Astrocyte of the hippocampus (primary cell): ENCODE results near the gene KIRREL2.
"Not testable (repeated sequence)": the region's sequence is repeated elsewhere in the genome, so short reads cannot be mapped to it uniquely, and the experiment has no call there.

Experiments
- DNase-seq: peaks from one replicate; pipeline ENCODE4 v3.0.0; 2011; ENCODE audit warnings: low read depth, low spot score

The KIRREL2 gene

DNA sequence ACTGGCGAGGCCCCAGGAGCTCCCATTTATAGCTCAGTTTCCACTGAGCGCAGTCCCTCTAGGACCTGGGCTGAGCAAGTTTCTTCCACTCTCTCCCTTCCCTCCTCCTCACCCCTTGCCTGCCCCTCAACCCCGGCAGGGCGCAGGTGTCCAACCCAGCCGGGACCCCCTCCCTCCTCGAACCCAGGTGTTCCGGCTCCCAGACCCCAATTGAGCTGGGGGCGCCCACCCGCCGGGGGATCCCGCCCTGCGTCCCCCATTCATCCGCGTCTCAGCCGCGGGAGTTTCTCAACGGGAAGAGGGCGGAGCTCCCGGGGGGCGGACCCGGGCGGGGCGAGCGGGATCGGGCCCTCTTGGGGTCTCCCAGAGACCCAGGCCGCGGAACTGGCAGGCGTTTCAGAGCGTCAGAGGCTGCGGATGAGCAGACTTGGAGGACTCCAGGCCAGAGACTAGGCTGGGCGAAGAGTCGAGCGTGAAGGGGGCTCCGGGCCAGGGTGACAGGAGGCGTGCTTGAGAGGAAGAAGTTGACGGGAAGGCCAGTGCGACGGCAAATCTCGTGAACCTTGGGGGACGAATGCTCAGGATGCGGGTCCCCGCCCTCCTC is at the start of gene KIRREL2:
TSS of gene KIRREL2 (plus strand) at position 366 of the 604 bp plus-strand sequence. CDS start at position 575, 209 bp downstream.
- DNase-seq: peak; percentile 37

DNA sequence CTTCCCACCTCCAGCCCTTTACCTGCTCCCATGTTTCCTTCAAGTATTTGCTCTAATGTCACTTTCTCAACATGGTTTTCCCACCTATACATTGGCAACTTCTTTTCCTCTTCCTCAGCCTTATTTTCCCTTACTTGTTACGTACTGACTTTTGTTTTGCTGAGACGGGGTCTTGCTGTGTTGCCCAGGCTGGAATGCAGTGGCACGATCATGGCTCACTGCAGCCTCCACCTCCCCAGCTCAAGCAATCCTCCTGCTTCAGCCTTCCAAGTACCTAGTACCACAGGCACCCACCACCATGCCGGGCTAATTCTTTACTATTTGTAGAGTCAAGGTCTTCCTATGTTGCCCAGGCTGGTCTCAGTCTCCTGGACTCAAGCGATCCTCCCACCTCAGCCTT is 49.1 kb upstream of the KIRREL2 start:
- DNase-seq: no peak

DNA sequence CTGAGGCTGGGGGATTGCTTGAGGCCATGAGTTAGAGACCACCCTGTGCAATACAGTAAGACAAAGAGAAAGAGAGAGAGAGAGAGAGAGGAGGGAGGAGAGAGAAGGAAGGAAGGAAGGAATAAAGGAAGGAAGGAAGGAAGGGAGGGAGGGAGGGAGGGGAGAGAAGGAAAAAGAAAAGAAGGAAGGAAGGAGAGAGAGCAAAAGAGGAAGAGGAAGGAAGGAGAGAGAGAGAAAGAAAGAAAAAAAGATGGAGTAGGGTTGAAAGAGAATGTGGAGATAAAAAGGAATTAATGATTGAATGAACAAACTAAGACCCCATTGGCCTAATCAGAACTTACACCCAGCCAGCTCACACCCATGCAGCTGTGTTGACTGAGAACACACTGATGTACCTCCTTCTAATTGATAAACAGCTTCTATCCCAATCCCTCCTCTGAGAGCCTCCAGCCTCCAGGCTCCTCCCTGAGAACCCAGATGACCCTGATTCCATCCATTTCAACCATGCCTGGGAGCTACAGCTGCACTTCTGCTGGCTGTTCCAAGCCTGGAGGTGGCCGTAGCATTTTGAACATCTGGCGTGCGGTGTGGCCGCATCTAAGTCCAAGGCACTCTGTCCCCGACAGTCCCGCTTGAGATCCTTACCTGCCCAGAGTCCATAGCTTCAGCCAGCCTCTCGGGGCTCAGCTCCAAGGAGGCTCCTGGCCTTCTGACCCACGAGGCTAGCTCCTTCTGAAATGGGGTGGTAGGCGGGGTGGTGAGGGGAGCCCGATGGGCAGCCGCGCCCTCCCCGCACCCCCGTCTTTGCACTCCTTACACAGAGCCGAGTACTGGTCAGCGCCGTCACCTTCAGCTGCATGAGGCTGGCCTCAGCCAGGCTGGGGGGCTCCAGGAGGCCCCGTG is 45.1 kb upstream of the KIRREL2 start:
- no peak for DNase-seq

DNA sequence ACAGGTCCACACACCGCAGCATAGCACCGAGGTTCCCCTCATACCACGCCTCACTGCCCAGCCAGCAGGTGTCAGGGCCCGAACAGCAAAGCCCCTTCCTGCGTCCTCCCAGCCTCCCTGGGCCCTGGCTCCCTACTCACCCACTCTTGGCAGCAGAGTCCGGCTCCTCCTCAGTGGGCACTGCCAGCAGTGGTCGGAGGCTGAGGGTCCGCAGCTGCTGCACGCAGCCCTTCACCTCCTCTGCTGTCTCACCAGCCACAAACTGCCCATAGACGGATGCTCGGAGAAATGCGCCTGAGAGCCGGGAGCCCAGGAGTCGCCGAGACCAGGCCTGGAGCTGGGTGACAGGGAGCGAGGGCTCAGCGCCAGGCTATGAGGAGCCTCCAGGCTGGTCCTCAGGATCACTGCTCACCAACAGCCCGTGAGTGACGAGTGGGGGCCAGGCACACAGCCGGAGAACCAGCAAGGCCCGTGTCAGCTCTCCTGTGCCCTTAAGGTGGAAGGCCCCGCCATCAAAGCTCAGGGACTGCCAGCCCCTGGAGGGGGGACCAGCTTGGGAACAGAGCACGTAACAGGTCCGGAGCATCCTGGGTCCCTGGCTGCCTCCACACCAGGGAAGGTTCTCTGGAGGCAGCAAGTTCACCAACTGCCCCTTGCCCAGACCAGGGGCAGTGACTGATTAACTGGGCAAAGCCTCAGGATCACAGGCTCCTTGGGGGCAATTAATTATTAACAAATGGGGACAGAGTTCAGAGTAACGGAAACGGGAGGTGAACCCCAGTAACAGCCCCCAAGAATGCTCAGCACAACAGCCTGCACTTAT is 44.3 kb upstream of the KIRREL2 start, which contains the start of gene PRODH2:
TSS of gene PRODH2 (minus strand) at position 626 of the 823 bp plus-strand sequence. CDS start at position 586, 40 bp downstream.
- DNase-seq: no peak

DNA sequence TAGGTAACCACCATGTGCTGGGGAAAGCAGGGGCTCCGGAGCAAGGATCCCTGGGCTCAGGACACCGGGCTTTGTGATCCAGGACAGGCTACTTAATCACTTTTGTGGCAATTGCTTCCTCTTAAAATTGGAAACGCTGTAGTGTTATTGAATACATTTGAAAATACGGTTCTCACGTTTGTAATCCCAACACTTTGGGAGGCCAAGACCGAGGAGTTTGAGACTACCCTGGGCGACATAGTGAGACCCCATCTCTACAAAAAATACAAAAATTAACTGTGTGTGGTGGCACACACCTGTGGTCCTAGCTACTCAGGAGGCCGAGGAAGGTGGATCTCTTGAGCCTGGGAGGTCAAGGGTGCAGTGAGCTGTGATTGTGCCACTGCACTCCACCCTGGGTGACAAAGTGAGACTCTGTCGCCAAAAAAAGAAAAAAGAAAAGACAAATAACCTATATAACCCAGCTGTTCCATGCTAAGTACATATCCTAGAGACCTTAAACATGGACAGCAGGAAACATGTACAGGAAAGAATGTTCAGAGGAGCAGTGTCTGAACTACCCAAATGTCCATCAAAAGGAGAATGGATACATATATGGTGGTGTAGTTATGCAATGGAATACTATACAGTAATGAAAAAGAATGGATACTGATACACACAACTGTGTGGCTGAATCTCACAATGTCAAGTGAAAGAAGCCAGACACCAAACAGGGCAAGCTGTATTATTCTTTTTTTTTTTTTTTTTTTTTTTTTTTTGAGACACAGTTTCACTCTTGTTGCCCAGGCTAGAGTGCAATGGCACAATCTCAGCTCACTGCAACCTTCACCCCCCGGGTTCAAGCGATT is 43.4 kb upstream of the KIRREL2 start:
- no peak for DNase-seq

DNA sequence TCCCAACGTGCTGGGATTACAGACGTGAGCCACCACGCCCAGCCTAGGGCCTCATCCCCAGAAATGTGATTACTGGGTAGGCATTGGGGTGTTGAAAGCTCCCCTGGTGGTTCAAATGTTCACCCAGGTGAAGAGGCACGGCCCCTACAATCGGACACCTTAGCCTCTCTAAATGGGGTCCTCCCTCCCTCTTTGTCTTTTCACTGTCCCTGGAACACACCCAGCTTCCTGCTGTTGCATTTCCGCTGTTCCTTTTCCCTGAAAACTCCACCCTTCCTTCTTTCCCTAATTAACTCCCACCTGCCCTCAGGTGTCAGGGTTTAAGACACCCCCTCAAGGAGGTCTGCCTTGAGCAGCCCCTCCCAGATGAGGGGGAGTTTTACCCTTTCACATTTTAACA is 40.4 kb upstream of the KIRREL2 start:
- DNase-seq: no peak

DNA sequence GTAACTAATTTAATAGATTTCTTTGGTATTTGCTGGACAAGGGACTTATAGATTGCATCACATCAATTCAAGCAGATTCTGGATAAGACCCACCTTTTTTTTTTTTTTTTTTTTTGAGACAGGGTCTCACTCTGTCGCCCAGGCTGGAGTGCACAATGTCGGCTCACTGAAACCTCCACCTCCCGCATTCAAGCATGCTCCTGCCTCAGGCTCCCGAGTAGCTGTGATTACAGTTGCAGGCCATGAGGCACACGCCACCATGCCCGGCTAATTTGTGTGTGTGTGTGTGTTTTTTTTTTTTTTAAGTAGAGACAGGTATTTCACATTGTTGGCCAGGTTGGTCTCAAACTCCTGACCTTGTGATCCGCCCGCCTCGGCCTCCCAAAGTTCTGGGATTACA is 39.9 kb upstream of the KIRREL2 start:
- no peak for DNase-seq

DNA sequence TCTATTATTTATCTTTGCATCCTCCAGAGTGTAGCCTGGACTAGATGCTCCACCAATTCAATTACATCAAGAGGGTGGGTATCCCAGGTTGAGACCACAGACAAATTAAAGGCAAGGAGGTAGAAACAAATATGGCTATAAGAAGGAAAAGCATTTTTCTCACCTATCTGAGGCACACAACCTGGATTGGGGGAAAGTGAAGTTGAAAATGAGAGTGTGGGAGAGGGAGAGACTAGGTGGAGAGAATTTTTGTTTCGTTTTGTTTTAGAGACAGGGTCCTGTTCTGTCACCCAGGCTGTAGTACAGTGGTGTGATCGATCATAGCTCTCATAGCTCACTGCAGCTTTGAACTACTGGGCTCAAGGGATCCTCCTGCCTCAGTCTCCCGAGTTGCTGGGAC is 38.3 kb upstream of the KIRREL2 start:
- no peak for DNase-seq

DNA sequence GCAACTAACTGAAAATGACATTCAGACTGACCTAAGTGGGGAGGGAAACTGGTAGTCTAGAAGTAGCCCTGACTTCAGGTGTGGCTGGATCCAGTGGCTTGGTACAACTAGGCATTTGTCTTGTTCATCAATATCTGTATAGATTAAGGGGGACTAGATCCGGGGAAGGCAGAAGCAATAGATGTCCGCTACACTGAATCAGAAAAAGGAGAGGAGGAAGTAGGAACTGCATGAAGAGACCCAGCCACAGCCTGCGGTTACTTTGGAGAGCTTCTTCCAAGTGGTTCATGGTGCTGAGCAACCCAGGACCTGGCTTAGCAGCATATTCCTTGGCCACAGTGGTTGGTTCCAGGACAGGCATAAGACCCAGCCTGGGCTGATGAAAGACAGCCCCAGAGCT is 34.1 kb upstream of the KIRREL2 start:
- DNase-seq: no peak

DNA sequence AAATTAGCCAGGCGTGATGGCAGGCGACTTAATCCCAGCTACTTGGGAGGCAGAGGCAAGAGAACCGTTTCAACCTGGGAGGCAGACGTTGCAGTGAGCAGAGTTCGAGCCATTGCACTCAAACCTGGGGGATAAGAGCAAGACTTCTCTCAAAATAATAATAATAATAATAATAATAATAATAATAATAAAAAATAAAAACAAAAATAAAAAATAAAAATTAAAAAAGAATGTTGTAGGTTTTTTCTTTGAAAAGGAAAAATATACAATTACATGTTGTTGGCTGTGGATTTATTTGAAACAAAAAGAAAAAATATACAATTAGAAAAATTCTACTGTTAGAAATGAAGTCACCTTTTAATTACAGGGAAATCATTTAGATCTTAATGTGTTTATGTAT is 32.6 kb upstream of the KIRREL2 start:
- DNase-seq: no peak

DNA sequence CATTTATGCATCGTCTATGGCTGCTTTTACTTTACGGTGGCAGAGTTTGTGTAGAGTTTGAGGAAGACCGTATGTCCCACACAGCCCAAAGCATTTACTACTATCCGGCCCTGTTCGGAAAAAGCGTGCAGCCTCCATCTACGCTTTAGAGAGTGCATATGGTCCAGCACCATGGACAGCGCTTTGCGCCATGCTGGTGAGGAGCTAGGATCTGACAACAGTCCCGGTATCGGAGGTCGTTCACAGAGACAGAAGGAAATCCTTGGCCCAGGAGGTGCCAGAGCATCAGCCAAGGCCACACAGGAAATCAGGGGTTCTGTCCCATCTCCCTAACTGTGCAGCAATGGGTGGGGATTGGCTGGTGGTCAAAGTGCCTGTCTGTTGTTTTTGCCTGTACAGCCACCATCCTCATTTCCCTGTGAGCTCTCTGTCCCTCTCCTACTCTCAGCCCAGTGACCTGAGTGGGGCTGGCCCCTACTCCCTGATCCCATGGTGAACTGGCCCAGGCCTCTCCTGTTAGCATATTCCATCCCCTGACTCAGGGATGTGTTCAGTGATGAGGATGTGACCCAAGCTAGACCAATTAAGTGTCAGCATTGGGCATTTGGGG is 27.9 kb upstream of the KIRREL2 start:
- peak; percentile 87 for DNase-seq

DNA sequence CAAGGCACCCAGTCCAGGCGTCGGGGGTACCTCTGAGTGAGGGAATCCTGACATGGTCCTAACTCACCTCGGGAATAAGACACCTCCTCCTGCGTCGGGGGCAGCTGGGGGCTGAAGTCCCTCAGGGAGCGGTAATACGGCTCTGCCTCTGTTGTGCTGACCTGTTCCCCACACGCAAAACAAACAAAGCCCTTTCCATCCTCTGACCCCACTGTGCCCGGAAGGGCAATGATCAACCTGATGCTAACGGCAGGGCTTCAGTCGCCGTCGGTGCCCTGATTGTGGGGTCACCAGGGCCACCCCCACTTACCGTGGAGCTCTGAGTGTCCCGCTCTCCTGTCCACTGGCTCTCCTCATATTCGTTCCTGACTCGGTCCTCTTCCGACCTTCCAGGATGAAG is 25.7 kb upstream of the KIRREL2 start:
- DNase-seq: no peak

DNA sequence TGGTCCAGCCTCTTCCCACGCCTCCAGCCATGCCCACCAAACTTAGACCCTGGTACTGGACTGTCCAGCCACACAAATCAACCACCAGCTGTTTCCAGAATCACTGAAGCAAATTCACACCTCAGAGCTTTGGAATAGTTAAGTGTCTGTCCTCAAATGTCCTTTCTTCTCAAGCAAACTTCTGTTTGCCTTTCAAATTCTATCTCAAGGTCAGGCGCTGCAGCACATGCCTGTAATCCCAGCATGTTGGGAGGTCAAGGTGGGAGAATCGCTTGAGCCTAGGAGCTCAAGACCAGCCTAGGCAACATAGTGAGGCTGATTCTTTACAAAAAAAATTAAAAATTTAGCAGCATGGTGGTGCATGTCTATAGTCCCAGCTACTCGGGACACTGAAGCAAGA is 24.7 kb upstream of the KIRREL2 start:
- DNase-seq: no peak

DNA sequence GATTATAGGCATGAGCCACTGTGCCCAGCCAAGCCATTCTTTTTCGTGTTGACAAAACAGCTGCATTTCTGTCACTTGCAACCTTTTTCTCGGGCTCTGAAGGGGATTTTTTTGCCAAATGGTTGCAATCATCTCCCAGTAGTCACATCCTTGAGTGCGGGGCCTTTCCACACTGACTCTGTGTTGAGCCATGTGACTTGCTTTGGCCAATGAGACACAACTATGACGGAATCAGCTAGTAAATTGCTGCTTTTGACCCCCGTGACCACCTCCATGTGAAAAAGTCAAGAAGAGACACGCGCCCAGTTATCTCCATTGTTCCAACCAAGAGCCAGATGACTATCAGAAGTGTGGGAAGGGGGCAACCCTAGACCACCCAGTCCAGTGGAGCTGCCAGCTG is 22.7 kb upstream of the KIRREL2 start:
- no peak for DNase-seq

DNA sequence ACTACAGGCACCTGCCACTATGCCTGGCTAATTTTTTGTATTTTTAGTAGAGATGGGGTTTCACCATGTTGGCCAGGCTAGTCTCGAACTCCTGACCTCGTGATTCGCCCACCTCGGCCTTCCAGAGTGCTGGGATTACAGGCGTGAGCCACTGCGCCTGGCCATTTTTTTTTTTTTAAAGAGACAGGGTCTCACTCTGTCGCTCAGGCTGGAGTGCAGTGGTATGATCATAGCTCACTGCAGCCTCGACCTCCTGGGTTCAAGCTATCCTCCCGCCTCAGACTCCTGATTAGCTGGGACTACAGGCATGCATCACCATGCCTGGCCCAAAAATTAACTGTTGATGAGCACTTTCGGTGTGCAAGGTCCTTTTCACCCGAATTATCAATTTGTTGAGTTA is 20.6 kb upstream of the KIRREL2 start:
- DNase-seq: not testable (repeated sequence)

DNA sequence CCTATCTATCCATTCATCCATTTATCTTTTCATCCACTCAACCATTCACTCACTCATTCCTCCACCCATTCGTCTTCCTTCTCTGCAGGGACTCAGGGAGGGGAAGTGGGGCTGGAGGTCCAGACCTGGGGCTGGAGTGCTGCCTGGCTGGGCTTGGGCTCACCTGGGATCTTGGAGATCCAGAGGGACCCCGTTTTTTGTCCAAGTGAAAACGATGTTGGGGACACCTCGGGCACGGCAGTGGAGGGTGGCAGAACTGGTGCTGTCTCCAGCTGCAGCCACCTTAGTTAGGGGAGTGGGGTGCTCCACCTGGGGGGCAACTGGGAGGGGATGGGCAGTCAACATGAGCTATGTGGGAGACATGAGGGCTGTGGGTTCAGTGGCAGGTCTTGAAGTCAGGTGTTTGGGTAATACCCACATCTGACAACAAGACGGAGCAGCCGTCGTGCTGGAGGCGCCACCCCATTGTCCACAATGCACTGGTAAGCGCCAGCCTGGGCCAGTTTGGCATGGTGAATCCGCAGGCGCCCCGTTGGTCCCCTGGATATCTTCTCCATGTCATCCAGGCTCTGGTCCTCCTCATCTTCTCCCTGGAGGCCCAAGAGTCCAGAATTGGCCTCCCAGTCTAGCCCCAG is 14.6 kb upstream of the KIRREL2 start:
- no peak for DNase-seq

DNA sequence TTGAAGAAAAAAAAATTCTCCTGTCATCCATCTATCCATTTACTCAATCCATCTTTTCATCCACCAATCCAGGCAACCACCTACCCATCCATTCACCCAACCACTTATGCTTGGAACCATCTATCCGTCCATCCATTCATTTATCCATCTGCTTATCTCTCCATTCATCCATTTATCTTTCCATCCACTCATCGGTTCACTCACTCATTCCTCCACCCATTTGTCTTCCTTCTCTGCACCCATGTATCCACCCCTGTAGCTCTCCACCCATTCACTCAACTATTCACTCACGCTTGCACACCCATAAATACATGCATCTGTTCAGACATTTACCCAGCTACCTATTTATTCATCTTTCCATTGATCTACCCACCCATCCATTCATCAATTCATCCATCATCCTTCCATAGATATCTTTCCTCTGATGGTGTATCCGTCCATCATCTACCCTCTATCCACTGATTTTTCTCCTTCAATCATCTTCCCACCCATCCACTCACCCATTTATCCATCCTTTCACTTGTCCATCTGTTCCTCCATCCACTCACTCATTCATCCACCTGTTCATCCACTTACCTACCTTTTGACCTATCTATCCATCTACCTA is 13.9 kb upstream of the KIRREL2 start:
- no peak for DNase-seq

DNA sequence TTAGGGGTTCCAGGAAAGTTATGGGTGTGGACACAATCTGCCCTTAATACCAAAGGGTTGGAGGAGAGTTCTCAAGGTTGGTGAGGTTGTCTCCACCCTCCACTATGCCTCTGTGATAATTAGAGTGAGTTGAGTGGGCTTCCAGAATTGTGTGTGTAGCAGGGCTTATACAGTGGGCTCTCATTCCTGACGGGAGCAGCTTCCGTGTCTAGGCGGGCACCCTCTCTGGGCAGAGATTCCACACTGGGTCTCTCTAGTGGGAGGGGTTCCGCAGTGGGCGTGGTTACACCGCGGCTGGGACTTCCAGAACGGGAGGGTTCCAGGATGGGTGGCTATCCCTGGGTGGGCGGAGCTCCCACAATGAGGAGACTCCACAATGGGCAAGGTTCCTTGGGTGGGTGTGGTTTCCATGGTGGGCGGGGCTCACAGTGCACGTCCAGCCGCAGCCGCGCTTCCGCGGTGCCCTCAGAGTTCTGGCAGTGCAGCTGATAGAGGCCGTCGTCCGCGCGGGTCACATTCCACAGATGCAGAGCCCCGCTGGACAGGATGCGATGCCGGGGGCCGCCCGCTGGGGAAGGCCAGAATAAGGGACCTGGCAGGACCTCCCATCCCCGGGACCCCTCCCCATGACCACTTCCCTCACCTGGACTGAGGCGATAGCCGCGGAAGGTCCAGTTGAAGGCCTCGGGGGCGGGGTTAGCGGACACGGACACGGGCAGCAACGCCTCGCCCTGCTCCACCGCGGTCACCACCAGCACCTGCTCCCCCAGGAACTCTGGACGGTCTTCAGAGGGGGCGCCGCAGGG is 12.8 kb upstream of the KIRREL2 start:
- no peak for DNase-seq
